Hippocampal formation (tissue), 2 donors: Measurements from ENCODE around the gene SUPT3H.
"Not testable (repeated sequence)": the region's sequence is repeated elsewhere in the genome, so short reads cannot be mapped to it uniquely, and the experiment has no call there.

Source experiments
- DNase-seq, 2 donors: peaks; one replicate each; lab custom pipeline; 2025; lab: John Stamatoyannopoulos, UW

SUPT3H gene

DNA sequence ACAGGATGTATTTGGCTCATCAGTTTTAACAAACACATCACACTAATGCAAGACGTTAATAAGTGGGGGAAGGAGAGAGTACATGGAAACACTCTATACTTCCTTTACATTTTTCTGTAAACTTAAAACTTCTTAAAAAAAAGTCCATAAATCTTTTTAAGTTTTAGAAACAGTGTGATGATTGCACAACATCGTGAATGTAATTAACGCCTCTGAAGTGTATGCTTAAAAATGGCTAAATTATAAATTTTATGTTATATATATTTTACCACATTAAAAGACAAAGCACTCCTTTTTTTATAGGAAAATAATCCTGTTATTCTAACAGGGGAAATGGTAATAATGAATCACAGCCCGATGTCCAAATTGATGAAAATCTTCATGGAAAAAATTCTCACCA lies 193.7 kb downstream of the SUPT3H start:
- DNase-seq, result no peak

DNA sequence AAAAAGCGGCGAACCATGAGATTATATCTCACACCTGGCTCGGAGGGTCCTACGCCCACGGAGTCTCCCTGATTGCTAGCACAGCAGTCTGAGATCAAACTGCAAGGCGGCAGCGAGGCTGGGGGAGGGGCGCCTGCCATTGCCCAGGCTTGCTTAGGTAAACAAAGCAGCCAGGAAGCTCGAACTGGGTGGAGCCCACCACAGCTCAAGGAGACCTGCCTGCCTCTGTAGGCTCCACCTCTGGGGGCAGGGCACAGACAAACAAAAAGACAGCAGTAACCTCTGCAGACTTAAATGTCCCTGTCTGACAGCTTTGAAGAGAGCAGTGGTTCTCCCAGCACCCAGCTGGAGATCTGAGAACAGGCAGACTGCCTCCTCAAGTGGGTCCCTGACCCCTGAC lies 201.4 kb downstream of the SUPT3H start:
- DNase-seq, result not testable (repeated sequence)

DNA sequence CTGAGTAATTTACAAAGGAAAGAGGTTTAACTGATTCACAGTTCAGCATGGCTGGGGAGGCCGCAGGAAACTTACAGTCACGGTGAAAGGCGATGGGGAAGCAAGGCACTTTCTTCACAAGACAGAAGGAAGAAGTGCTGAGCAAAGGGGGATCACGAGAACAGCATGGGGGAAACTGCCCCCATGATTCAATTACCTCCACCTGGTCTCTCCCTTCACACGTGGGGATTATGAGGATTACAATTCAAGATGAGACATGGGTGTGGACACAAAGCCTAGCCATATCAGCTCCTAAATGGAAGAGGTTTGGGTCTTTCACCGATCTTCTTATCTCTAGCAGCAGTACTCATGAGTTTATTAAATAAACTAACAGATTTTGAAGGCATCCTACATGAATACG lies 202.5 kb downstream of the SUPT3H start:
- no peak for DNase-seq

GRCh38 chr6:45174045-45174444 lies 203.7 kb downstream of the SUPT3H start:
- DNase-seq, result no peak

- no peak for DNase-seq
Observed at GRCh38 chr6:45171380-45171779, 206.4 kb downstream of the SUPT3H start.

GRCh38 chr6:45170309-45170708 lies 207.4 kb downstream of the SUPT3H start:
- DNase-seq, result no peak

- DNase-seq, result no peak
Observed at GRCh38 chr6:45169815-45170214, 207.9 kb downstream of the SUPT3H start.

- DNase-seq, result no peak
Observed at GRCh38 chr6:45163952-45164766, 213.6 kb downstream of the SUPT3H start.

GRCh38 chr6:45160305-45160704 lies 217.4 kb downstream of the SUPT3H start:
- no peak for DNase-seq

DNA sequence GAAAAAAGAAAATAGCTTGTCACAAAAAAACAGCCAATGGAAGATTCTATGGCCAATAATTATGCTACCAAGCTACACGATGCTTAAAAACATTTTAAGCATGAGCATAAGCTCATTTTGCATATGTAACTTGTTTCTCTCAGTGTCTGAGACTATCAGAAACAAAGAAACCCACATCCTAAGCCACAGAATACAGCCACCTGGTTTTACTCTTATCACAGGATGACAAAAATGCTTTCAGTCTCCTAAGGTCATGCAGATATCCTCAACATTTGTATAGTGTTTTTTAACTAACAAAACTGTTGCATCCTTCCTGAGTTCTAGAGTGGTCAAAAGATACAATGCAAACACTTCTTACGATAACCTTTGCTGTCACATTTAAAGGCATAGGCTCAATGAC lies 221.7 kb downstream of the SUPT3H start:
- no peak for DNase-seq

DNA sequence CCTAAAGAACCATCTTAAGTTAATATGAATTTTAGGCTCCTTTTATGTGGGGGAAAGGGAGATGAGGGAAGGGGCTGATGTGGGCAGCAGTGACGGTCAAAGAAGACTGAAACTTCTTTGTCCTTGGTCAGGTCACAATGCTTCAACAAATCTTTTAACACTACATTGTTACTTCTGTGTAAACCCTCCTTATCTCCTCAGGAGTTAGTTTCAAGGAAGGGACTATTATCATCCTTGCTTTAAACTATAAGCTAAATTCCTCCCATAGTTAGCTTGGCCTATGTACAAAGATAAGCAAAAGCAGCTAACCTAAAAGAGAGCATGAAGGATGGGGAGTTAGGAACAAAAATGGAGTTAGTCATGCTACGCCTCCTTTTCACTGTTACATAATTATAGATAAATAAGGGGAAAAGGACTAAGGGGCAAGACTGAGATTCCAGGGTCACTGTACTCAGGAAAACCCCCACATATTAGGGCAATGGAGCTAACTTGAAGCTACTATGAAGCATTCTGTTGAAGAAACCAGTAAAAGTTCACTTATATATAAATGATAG lies 222.3 kb downstream of the SUPT3H start:
- DNase-seq, result no peak

DNA sequence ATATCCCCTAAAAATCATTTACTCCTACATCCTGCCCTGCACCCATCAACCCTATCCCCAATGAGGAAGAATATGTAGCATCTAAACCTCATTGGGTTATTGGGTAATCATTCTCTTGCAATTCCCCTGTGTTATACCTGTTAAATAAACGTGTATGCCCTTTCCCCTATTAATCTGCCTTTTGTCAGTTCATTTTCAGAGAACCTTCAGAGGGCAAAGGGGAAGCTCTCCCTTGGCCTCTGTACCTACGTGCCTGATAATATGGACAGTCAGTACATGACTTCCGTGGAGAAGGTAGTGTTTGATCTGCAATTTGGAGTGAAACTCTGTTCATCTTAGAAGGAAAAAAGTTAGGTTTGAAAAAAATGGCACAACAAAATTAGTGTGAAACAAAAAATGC lies 223.1 kb downstream of the SUPT3H start:
- no peak for DNase-seq

DNA sequence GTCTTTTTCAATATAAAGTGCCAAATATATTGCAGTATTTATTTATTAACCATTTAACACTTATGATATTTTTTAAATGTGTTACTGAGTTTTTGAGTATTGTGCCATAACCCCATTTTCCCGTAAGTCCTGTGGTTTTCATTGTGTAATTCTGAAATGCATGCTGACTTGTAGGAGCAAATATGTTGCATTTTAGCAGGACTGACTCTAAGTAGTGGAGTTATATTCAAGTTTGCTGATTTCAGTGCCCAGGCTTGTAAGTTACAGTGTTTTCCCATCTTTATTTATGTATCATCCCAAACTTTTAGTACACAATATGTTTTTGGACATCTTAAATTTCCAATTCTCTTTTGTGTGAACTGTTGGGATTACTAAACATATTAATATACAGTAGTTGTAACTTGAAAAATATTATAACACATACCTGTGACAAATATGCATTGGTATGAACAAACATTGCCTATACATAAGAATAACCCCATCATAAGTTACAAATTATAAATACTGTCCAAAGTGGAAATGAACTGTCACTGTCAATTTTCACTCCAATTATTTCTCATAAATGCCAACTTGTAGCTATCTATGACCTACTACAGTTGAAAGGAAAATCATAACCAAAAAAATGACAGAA lies 228.9 kb downstream of the SUPT3H start:
- DNase-seq, result no peak

DNA sequence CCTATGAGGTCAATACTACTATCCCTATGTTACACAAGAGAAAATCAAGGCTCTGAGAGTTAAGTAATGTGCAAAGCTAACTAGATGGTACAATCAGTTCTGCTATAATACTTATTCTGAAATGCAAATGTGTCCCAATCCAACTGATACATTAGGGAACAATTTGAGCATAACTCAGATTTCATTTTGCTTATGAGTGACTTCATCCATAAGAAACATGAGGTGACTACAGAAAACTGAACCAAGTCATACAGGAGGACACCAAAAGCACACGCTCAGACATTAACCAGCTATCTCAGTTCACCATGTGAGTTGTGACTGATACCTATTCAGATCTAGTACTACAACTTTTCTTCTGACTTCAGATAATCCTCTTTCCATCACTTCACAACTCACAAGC lies 229.5 kb downstream of the SUPT3H start:
- DNase-seq, result no peak

DNA sequence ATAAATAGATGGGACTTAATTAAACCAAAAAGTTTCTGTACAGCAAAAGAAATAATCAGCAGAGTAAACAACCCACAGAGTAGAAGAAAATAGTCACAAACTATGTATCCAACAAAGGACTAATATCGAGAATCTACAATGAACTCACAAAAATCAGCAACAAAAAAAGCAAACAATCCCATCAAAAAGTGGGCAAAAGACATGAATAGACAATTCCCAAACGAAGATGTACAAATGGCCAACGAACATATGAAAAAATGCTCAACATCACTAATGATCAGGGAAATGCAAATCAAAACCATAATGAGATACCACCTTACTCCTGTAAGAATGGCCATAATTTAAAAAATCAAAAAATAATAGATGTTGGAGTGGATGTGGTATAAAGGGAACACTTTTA lies 232.1 kb downstream of the SUPT3H start:
- not testable (repeated sequence) for DNase-seq

GRCh38 chr6:45138765-45139164 lies 239.0 kb downstream of the SUPT3H start:
- DNase-seq, result no peak

DNA sequence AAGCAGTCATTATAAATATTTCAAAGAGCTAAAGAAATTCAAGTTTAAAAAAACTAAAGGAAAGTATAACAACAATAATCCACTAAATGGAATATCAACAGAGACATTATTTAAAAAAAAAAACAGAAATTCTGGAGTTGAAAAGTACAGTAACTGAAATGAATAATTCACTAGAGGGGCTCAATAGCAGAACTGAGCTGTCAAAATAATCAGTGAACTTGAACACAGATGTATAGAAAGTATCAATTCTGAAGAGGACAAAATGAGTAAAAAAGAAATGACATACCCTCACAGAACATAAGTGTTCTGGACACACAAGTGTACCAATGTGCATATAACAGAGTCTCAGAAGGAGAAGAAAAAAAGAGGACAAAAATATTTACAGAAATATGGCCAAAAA lies 241.2 kb downstream of the SUPT3H start:
- DNase-seq, result no peak

DNA sequence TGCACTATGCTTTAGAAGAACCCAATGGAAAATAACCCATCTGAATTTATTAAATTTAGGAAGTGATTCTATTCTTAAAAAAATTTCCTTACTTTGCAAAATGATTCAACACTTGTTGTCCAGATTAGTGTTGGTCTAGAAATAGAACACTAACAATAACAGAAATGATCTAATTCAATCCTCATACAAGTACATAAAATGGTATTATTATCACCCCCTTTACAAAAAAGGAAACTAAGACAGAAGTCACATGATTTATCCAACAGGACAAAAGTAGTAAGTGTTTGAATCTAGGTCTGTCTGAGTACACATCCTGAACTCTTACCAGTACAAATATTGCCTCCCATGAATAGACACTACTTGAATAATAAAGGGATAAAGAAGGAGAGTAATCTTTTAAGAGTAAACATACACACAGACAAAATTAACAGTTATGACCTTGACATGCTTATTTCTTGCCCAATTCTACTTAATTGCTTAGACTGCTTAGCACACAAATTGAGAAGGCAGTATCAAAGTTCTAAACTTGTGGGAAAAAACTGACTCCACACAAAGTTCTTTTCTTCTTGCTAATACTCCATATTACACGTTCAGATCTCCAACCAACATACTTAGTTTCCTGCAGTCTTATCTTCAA lies 245.0 kb downstream of the SUPT3H start:
- no peak for DNase-seq

DNA sequence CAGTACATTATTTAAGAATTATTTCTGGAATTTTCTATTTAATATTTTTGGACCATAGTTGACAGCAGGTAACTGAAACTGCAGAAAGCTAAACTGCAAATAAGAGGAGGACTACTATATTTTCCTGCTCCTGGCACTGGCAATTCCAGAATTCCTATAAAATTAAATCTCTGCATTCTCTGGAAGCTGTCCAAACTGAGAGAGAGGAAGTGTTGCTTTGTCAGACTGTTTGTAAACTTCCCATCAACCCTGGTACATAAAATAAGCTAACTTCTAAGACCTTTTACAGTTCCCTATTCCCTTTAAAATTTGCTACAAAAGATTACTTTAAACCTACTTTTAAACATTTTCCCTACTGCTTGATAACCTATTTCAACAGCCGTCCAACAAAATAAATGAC lies 245.7 kb downstream of the SUPT3H start:
- no peak for DNase-seq

DNA sequence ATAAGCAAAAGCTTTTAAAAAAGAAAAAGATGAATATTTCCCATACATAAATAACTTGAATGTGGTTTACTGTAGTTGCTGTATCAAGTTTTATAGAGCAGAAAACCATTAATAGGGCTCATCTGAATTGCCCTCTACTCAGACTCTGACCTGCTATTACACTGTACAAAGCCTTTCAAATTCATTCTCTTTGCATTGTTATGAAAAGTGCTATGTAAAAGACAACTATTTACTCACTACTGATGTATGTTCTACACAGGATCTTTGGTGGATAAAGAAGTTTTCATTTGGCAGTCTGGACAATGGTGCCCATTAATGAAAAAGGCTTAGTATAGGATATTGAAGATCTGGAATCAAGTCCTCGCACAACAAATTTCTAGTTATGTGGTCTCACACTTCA lies 248.7 kb downstream of the SUPT3H start:
- no peak for DNase-seq

DNA sequence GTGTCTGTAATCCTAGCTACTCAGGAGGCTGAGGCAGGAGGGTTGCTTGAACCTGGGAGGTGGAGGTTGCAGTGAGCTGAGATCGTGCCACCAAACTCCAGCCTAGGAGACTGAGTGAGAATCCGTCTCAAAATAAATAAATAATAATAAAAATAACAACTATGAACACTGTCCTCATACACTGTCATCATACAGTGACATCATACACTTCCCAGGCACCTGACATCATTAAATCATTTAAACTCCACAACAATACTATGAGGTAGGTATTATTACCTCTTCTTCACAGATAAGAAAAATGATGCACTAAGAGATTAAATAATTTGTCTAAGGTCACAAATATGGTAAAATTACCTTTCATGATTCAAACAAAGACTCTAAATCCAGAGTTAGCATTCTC lies 250.5 kb downstream of the SUPT3H start:
- DNase-seq, result no peak

- DNase-seq, result no peak
Observed at GRCh38 chr6:45126033-45126432, 251.7 kb downstream of the SUPT3H start.

GRCh38 chr6:45123023-45123422 lies 254.7 kb downstream of the SUPT3H start:
- DNase-seq, result no peak
